ENCODE data around the gene DACH1. TPM values are rescaled to one million over a fixed set of nuclear protein-coding genes. Genes with fewer than 3 reads are reported as not detected.

DACH1 gene
- total RNA-seq, 4 donors from 2014 or later: 2.2 to 5.9 (median 2.8) TPM

GRCh38 chr13:71488201-71488600 is 378.8 kb downstream of the DACH1 start:
- Histone ChIP-seq H3K4me3 (no peak overlapping the region), H3K27ac (no peak overlapping the region), H3K27me3 (no peaks in the 10 kb centered on the region), H3K9me3 (no peaks in the 10 kb centered on the region), H3K36me3 (no peaks in the 10 kb centered on the region), H3K4me1 (no peaks in the 10 kb centered on the region)
- no peak for TF ChIP-seq POLR2A (IDR thresholded peaks at IDR 0.05)
- no peak for TF ChIP-seq EP300 (IDR thresholded peaks at IDR 0.05)
- no peak for TF ChIP-seq CTCF (IDR thresholded peaks at IDR 0.05)
- WGBS, 2 donors: 64 to 67% methylated on average over 1 of the region's 1 CpG
- no peak for DNase-seq (ENCODE audit: low spot score in 2 of 2)

DNA sequence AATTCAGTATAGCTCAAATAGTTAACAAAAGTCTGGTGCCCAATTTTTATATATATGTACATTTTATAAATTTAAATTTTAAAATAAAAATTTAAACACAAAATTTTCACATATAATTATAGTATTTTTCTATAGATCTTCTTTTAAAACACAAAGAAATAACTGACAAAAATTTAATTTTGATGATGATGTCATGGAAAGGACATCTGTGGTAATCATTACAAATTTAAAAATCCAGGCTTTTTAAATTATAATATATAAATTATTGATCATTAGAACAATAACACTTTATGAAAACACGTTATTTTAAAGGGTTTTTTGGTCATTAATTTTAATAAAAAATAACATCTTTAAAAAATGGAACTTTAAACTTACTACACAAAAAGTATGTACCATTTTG is 381.1 kb downstream of the DACH1 start:
- no peaks in the 10 kb centered on the region for H3K36me3 ChIP-seq
- H3K27me3 ChIP-seq: no peaks in the 10 kb centered on the region
- H3K4me1 ChIP-seq: no peaks in the 10 kb centered on the region
- no peak overlapping the region for H3K27ac ChIP-seq
- H3K4me3 ChIP-seq: no peak overlapping the region
- 81 to 83% methylated on average over 1 of the region's 1 CpG for WGBS, 2 donors
- DNase-seq (ENCODE audit: low spot score in 2 of 2): no peak
- no peaks in the 10 kb centered on the region for H3K9me3 ChIP-seq
- TF ChIP-seq EP300 (IDR thresholded peaks at IDR 0.05) (no peak), CTCF (IDR thresholded peaks at IDR 0.05) (no peak), POLR2A (IDR thresholded peaks at IDR 0.05) (no peak)

- Histone ChIP-seq H3K36me3 (no peaks in the 10 kb centered on the region), H3K27ac (no peak overlapping the region), H3K9me3 (no peaks in the 10 kb centered on the region), H3K4me1 (no peaks in the 10 kb centered on the region), H3K27me3 (no peaks in the 10 kb centered on the region), H3K4me3 (no peak overlapping the region)
- no peak for DNase-seq (ENCODE audit: low spot score in 2 of 2)
- no peak for TF ChIP-seq CTCF (IDR thresholded peaks at IDR 0.05)
- no peak for TF ChIP-seq POLR2A (IDR thresholded peaks at IDR 0.05)
- no peak for TF ChIP-seq EP300 (IDR thresholded peaks at IDR 0.05)
These were observed 383.3 kb downstream of the DACH1 start for GRCh38 chr13:71483733-71484132.

DNA sequence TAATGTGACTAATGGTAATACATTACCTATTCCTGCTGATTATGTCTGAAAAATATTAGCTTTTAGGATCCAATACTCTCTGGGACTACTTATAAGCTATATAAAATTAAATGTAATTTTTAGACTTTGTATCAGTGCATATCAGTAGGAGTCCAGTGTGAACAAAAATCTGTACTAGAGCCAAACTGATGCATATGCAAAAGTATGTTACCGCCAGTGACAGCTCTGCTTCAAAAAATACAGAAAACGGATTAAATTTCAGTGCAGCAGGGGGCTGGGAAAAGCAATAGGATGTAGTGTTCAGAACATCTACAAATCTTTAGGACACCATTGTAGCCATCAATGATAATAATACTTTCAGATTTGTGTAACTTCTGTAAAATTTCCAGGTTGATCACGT is 385.5 kb downstream of the DACH1 start:
- Histone ChIP-seq H3K9me3 (no peaks in the 10 kb centered on the region), H3K27me3 (no peaks in the 10 kb centered on the region), H3K4me1 (no peaks in the 10 kb centered on the region), H3K4me3 (no peak overlapping the region), H3K36me3 (no peaks in the 10 kb centered on the region), H3K27ac (no peak overlapping the region)
- no peak for DNase-seq (ENCODE audit: low spot score in 2 of 2)
- no peak for TF ChIP-seq POLR2A (IDR thresholded peaks at IDR 0.05)
- 86 to 88% methylated on average over 3 of the region's 3 CpGs for WGBS, 2 donors

GRCh38 chr13:71481046-71481445 is 386.0 kb downstream of the DACH1 start:
- TF ChIP-seq POLR2A (IDR thresholded peaks at IDR 0.05) (no peak), EP300 (IDR thresholded peaks at IDR 0.05) (no peak), CTCF (IDR thresholded peaks at IDR 0.05) (no peak)
- no peak for DNase-seq (ENCODE audit: low spot score in 2 of 2)
- Histone ChIP-seq H3K36me3 (no peaks in the 10 kb centered on the region), H3K27me3 (no peaks in the 10 kb centered on the region), H3K4me3 (no peak overlapping the region), H3K27ac (no peak overlapping the region), H3K9me3 (no peaks in the 10 kb centered on the region), H3K4me1 (no peaks in the 10 kb centered on the region)
- whole genome bisulfite sequencing, 2 donors: 78 to 90% methylated on average over 1 of the region's 1 CpG

- Histone ChIP-seq H3K4me1 (no peaks in the 10 kb centered on the region), H3K27ac (no peak overlapping the region), H3K36me3 (no peaks in the 10 kb centered on the region), H3K27me3 (no peaks in the 10 kb centered on the region), H3K9me3 (no peaks in the 10 kb centered on the region), H3K4me3 (no peak overlapping the region)
- no peak for DNase-seq (ENCODE audit: low spot score in 2 of 2)
- 74 to 76% methylated on average over 6 of the region's 6 CpGs for WGBS, 2 donors
- TF ChIP-seq POLR2A (IDR thresholded peaks at IDR 0.05) (no peak), EP300 (IDR thresholded peaks at IDR 0.05) (no peak), CTCF (IDR thresholded peaks at IDR 0.05) (no peak)
These were observed 389.3 kb downstream of the DACH1 start for GRCh38 chr13:71477735-71478134.

All from tibial nerve (tissue), 4 donors.